GM23338 (cell line): ENCODE results near the gene VEPH1. TPM values are rescaled to one million over a fixed set of nuclear protein-coding genes. Genes with fewer than 3 reads are reported as not detected.

ENCODE experiments used
- ATAC-seq: fragments of 200-7000 bp; cut with Tn5 transposase; 3 replicates; pipeline ENCODE4 v1.9.1; 2020
- DNase-seq: peaks from one replicate; pipeline ENCODE4 v3.0.0-alpha.2; 2015; ENCODE audit warnings: low spot score
- H2AFZ ChIP-seq: fragments of 200-600 bp; sonication (generic); 2 replicates; pipeline ENCODE4 v1.8.0; 2016; ENCODE audit warnings: antibody characterized with exemption, mild to moderate bottlenecking, moderate library complexity
- H3F3A ChIP-seq: fragments of 200-600 bp; sonication (generic); replicated peaks from 2 replicates; pipeline ENCODE4 v1.8.0; 2017; ENCODE audit warnings: antibody characterized with exemption, mixed run types, low read depth
- H3K27ac ChIP-seq: fragments of 200-600 bp; sonication (generic); 2 replicates; pipeline ENCODE4 v1.6.1; 2016; ENCODE audit warnings: low read depth
- H3K27me3 ChIP-seq: fragments of 200-600 bp; sonication (generic); 2 replicates; pipeline ENCODE4 v1.8.0; 2016; ENCODE audit warnings: mild to moderate bottlenecking, mixed run types, moderate library complexity; ENCODE audit not compliant: insufficient read depth
- H3K36me3 ChIP-seq: fragments of 200-600 bp; sonication (generic); 2 replicates; pipeline ENCODE4 v1.8.0; 2016; ENCODE audit warnings: mild to moderate bottlenecking; ENCODE audit not compliant: insufficient read depth
- H3K4me1 ChIP-seq: fragments of 200-600 bp; sonication (generic); 2 replicates; pipeline ENCODE4 v1.8.0; 2016; ENCODE audit warnings: mild to moderate bottlenecking, moderate library complexity; ENCODE audit not compliant: insufficient read depth
- H3K4me2 ChIP-seq: fragments of 200-600 bp; sonication (generic); 2 replicates; pipeline ENCODE4 v1.7.1; 2017; ENCODE audit warnings: mixed run types
- H3K4me3 ChIP-seq: fragments of 200-600 bp; sonication (generic); 2 replicates; pipeline ENCODE4 v1.6.1; 2016; ENCODE audit warnings: mixed run types
- H3K79me2 ChIP-seq: fragments of 200-600 bp; sonication (generic); replicated peaks from 2 replicates; pipeline ENCODE4 v1.8.0; 2017; ENCODE audit warnings: mild to moderate bottlenecking; ENCODE audit not compliant: insufficient read depth
- H3K9me2 ChIP-seq: fragments of 200-600 bp; sonication (generic); 2 replicates; pipeline ENCODE4 v1.8.0; 2017; ENCODE audit not compliant: insufficient read depth
- H4K20me1 ChIP-seq: fragments of 200-600 bp; sonication (generic); replicated peaks from 2 replicates; pipeline ENCODE4 v1.8.0; 2017; ENCODE audit warnings: mild to moderate bottlenecking; ENCODE audit not compliant: insufficient read depth
- H3K27ac Mint-ChIP-seq: 2 replicates; pipeline ENCODE4 v1.8.0; 2020; ENCODE audit warnings: inconsistent platforms, mild to moderate bottlenecking, moderate library complexity, mixed read lengths
- H3K27me3 Mint-ChIP-seq: 3 replicates; pipeline ENCODE4 v1.8.0; 2022; ENCODE audit warnings: low read depth, mild to moderate bottlenecking, moderate library complexity, mixed read lengths, inconsistent platforms; ENCODE audit not compliant: insufficient read depth, poor library complexity
- H3K36me3 Mint-ChIP-seq: 3 replicates; pipeline ENCODE4 v1.8.0; 2021; ENCODE audit warnings: low read depth, mild to moderate bottlenecking, inconsistent platforms, moderate library complexity, mixed read lengths
- H3K4me1 Mint-ChIP-seq: 3 replicates; pipeline ENCODE4 v1.8.0; 2020; ENCODE audit warnings: mild to moderate bottlenecking, inconsistent platforms, mixed read lengths
- H3K4me3 Mint-ChIP-seq: 3 replicates; pipeline ENCODE4 v1.8.0; 2021; ENCODE audit warnings: moderate library complexity, mild to moderate bottlenecking, inconsistent platforms, mixed read lengths
- H3K9me3 Mint-ChIP-seq: 3 replicates; pipeline ENCODE4 v1.8.0; 2020; ENCODE audit warnings: moderate library complexity, mild to moderate bottlenecking, inconsistent platforms, mixed read lengths
- CREB1 ChIP-seq: fragments of 250-450 bp; sonication (Bioruptor Pico); IDR thresholded peaks from 2 replicates; pipeline ENCODE4 v1.5.0; 2020; ENCODE audit warnings: low read depth, mild to moderate bottlenecking, moderate library complexity
- CTCF ChIP-seq, 2 experiments: fragments of 200-600 bp in 1 of 2; sonication (generic) in 1 of 2; conservative IDR thresholded peaks; 2 replicates each; pipeline versions ENCODE4 v1.5.1 to v1.6.1; 2016 to 2017; ENCODE audit warnings: antibody characterized with exemption in 2 of 2, low read depth in 2 of 2, mild to moderate bottlenecking in 2 of 2, moderate library complexity in 1 of 2
- ETS1 ChIP-seq: IDR thresholded peaks from 2 replicates; pipeline ENCODE4 v1.6.1; 2016; ENCODE audit warnings: antibody characterized with exemption
- EZH2 ChIP-seq: fragments of 200-600 bp; sonication (generic); IDR thresholded peaks from one replicate; pipeline ENCODE4 v1.8.0; 2017; ENCODE audit warnings: antibody characterized with exemption, mild to moderate bottlenecking, low read depth; ENCODE audit not compliant: unreplicated experiment
- EZH2phosphoT487 ChIP-seq: fragments of 200-600 bp; sonication (generic); IDR thresholded peaks from one replicate; pipeline ENCODE4 v1.8.1; 2018; ENCODE audit warnings: antibody characterized with exemption; ENCODE audit not compliant: unreplicated experiment
- NANOG ChIP-seq: IDR thresholded peaks from 2 replicates; pipeline ENCODE4 v1.6.1; 2016; ENCODE audit warnings: antibody characterized with exemption, borderline replicate concordance
- REST ChIP-seq: IDR thresholded peaks from one replicate; pipeline ENCODE4 v1.6.1; 2018; ENCODE audit warnings: antibody characterized with exemption; ENCODE audit not compliant: unreplicated experiment
- ZNF114 ChIP-seq: fragments of 250-450 bp; sonication (Bioruptor Pico); IDR thresholded peaks from 2 replicates; pipeline ENCODE4 v1.5.0; 2020; ENCODE audit warnings: mild to moderate bottlenecking, moderate library complexity
- ZNF331 ChIP-seq: fragments of 250-450 bp; sonication (Bioruptor Pico); IDR thresholded peaks from 2 replicates; pipeline ENCODE4 v1.5.0; 2020; ENCODE audit warnings: low read depth, mild to moderate bottlenecking, moderate library complexity
- ZNF462 ChIP-seq: fragments of 250-450 bp; sonication (Bioruptor Pico); IDR thresholded peaks from 2 replicates; pipeline ENCODE4 v1.5.0; 2020; ENCODE audit warnings: mild to moderate bottlenecking, moderate library complexity
- polyA plus RNA-seq: library from polyadenylated mRNA; unstranded; fragments of >200 nt; fragmentation: Nextera tagmentation; extraction: Ambion mirVana; gene quantifications from 2 replicates; pipeline ENCODE4 v1.2.1, GENCODE V29; 2016
- total RNA-seq: library from RNA; depleted of rRNA; stranded (reverse); fragments of >200 nt; shearing (Covaris generic); gene quantifications from 2 replicates; pipeline ENCODE4 v1.2.3, GENCODE V29; 2014

The VEPH1 gene
- total and polyA plus RNA-seq, 2 experiments from 2014 or later = 15.4 to 33.8 TPM

- no peak for ATAC-seq
- H3K36me3 Mint-ChIP-seq = peaks cover 6% of the 10 kb centered on the region; the same call in 1 of the 3 replicates
- H3K27ac Mint-ChIP-seq = no peak overlapping the region
- Histone ChIP-seq H4K20me1 (no peaks in the 10 kb centered on the region), H3K4me2 (no peak overlapping the region), H3K4me3 (no peak overlapping the region), H3K4me1 (peaks cover 6% of the 10 kb centered on the region), H3K27me3 (no peaks in the 10 kb centered on the region), H3K36me3 (no peaks in the 10 kb centered on the region), H3K79me2 (no peaks in the 10 kb centered on the region), H3F3A (no peaks in the 10 kb centered on the region), H3K9me2 (0 out of 2 replicates have a peak, but pooled peaks cover 4% of the 10 kb centered on the region), H3K27ac (no peak overlapping the region), H2AFZ (no peak overlapping the region)
- no peaks in the 10 kb centered on the region for H3K9me3 Mint-ChIP-seq
- no peak for TF ChIP-seq ZNF462 (CRISPR knock-in tag)
- TF ChIP-seq NANOG = no peak
- TF ChIP-seq ZNF114 (CRISPR knock-in tag) = no peak
- TF ChIP-seq CREB1 (CRISPR knock-in tag) = no peak
- no peak for TF ChIP-seq EZH2
- TF ChIP-seq ETS1 = no peak
- TF ChIP-seq ZNF331 (CRISPR knock-in tag) = no peak
- no peak for TF ChIP-seq CTCF (conservative IDR thresholded peaks at IDR 0.05; ENCODE audit: low read depth in 2 of 2)
- no peak for TF ChIP-seq EZH2phosphoT487
- TF ChIP-seq REST = no peak
- H3K27me3 Mint-ChIP-seq = no peaks in the 10 kb centered on the region
- DNase-seq = no peak
- H3K4me3 Mint-ChIP-seq = no peak overlapping the region
- H3K4me1 Mint-ChIP-seq = peaks cover 29% of the 10 kb centered on the region
Observed at GRCh38 chr3:157408499-157409149, 94.6 kb downstream of the VEPH1 start.
